Glutamatergic neuron (in vitro differentiated cells): ENCODE measurements around the gene RPS6KA2. TPM values are rescaled to one million over a fixed set of nuclear protein-coding genes. Genes with fewer than 3 reads are reported as not detected.

Experiments used
- DNase-seq: peaks from one replicate; pipeline ENCODE4 v3.0.0; 2022
- H3K27ac Mint-ChIP-seq: one replicate; pipeline ENCODE4 v1.8.0; 2020; ENCODE audit warnings: mild to moderate bottlenecking, mixed read lengths, inconsistent platforms; ENCODE audit not compliant: unreplicated experiment
- H3K27me3 Mint-ChIP-seq: one replicate; pipeline ENCODE4 v1.8.0; 2020; ENCODE audit warnings: mild to moderate bottlenecking, moderate library complexity, mixed read lengths, inconsistent platforms; ENCODE audit not compliant: unreplicated experiment
- H3K36me3 Mint-ChIP-seq: one replicate; pipeline ENCODE4 v1.8.0; 2020; ENCODE audit warnings: mild to moderate bottlenecking, mixed read lengths, inconsistent platforms; ENCODE audit not compliant: unreplicated experiment
- H3K4me1 Mint-ChIP-seq: one replicate; pipeline ENCODE4 v1.8.0; 2020; ENCODE audit warnings: mild to moderate bottlenecking, low read depth, mixed read lengths, inconsistent platforms; ENCODE audit not compliant: unreplicated experiment
- H3K4me3 Mint-ChIP-seq: one replicate; pipeline ENCODE4 v1.8.0; 2020; ENCODE audit warnings: mild to moderate bottlenecking, mixed read lengths, inconsistent platforms; ENCODE audit not compliant: unreplicated experiment
- H3K9me3 Mint-ChIP-seq: one replicate; pipeline ENCODE4 v1.8.0; 2020; ENCODE audit warnings: mild to moderate bottlenecking, moderate library complexity, mixed read lengths, inconsistent platforms; ENCODE audit not compliant: unreplicated experiment
- CTCF ChIP-seq: fragments of 200-600 bp; sonication (generic); IDR thresholded peaks from one replicate; pipeline ENCODE4 v1.5.0; 2021; ENCODE audit not compliant: partially characterized antibody, unreplicated experiment
- total RNA-seq: library from RNA; stranded (reverse); fragmentation: NEBNext Ultra II Directional; extraction: Animal tissue kit (Norgen Biotek cat#: 25700); gene quantifications from one replicate; pipeline ENCODE4 v1.2.1, GENCODE V29; 2021; ENCODE audit not compliant: unreplicated experiment

RPS6KA2 gene
- total RNA-seq, 1 donor from 2014 or later = 109 TPM

DNA sequence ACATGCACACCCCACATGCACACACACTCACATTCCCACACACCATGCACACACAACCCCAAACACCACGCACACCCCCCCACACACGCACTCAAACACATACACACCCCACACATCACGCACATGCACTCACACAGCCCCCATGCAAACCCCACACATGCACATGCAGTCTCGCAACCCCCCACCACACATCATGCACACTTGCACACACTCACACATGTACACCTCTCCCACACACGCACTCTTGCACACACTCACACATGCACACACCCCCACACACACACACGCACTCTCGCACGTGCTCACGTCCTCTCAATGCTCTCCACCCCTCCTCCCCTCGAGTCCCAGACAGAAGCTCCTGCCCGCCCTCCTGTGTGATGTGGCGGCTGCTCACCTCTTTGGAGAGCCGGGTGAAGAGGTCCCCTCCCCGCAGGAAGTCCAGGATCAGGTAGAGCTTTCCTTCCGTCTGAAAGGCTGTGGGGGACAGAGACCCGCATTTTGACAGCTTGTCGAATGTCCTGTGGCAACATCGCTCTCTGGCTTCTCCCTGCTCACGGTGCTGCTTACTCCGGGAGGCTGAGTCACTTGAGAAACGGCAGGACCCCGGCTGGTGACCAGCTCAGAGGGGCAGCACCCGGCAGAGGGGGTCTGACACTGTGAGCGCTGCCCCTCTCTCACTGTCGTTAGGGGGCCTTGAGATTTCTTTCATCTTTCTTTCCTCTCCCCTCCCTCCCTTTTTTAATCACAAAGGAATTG is 119.1 kb downstream of the RPS6KA2 start:
- TF ChIP-seq CTCF = no peak
- DNase-seq = no peak
- no peak overlapping the region for H3K4me3 Mint-ChIP-seq
- H3K27ac Mint-ChIP-seq = no peak overlapping the region
- H3K36me3 Mint-ChIP-seq = peaks cover 24% of the 10 kb centered on the region
- H3K9me3 Mint-ChIP-seq = peaks cover 1% of the 10 kb centered on the region
- H3K4me1 Mint-ChIP-seq = peaks cover 9% of the 10 kb centered on the region
- H3K27me3 Mint-ChIP-seq = peaks cover 7% of the 10 kb centered on the region

DNA sequence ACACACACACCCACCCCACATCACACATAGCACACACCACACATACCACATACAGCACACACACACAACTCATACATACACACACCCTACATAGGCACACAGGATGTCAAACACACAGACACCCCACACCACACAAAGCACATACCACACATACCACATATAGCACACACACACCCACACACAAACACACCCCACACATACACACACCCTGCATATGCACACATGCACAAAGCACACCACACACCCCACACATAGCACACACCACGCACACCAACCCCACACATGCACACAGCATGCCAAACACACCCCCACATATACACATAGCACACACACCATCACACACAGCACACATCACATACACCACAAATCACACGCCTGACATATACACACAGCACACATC is 119.7 kb downstream of the RPS6KA2 start:
- Mint-ChIP-seq H3K4me1 (peaks cover 7% of the 10 kb centered on the region), H3K27me3 (peaks cover 7% of the 10 kb centered on the region), H3K4me3 (no peak overlapping the region), H3K27ac (no peak overlapping the region), H3K36me3 (peaks cover 18% of the 10 kb centered on the region), H3K9me3 (peaks cover 1% of the 10 kb centered on the region)
- no peak for DNase-seq
- no peak for TF ChIP-seq CTCF

DNA sequence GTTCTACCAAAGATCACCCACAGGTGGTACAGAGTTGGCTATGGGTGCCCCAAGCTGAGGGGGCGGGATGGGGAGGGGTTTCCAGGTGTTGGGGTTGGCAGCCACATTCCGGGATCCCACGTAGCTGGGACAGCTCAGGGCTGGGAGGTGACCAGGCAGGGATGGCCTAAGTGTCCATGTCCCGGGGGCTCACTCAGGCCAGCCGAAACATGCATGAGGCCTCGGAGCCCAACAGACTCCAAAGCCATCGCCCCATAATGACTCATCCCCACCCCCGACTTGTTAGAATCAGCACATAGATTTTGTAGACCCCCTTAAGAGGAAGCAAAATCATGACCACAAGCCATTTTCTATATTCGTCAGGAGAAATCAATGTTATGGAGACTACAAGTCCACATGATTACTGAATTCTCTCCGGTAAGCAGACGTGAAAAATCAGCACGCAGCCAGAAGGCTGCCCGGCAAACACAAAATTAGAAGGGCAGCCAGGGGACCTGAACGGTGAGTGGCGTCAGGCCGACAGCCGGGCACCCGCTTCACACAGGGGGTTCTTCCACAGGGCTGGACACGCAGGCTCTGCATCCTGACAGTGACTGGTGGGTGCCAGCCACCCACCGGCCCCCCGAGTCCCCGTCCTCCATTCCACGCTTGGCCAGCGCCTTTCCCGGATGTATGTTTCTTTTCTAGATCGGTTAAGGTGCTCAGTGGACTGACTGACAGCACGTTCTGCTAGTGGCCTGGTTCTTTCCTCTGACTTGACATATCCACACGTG is 121.7 kb downstream of the RPS6KA2 start:
- no peak overlapping the region for H3K4me3 Mint-ChIP-seq
- H3K27me3 Mint-ChIP-seq = peaks cover 9% of the 10 kb centered on the region
- H3K4me1 Mint-ChIP-seq = no peaks in the 10 kb centered on the region
- DNase-seq = no peak
- peaks cover 21% of the 10 kb centered on the region for H3K36me3 Mint-ChIP-seq
- H3K9me3 Mint-ChIP-seq = peaks cover 9% of the 10 kb centered on the region
- TF ChIP-seq CTCF = no peak
- H3K27ac Mint-ChIP-seq = no peak overlapping the region

- no peaks in the 10 kb centered on the region for H3K4me1 Mint-ChIP-seq
- peaks cover 13% of the 10 kb centered on the region for H3K27me3 Mint-ChIP-seq
- no peak for DNase-seq
- no peak overlapping the region for H3K27ac Mint-ChIP-seq
- peaks cover 11% of the 10 kb centered on the region for H3K9me3 Mint-ChIP-seq
- peaks cover 31% of the 10 kb centered on the region for H3K36me3 Mint-ChIP-seq
- no peak for TF ChIP-seq CTCF
- no peak overlapping the region for H3K4me3 Mint-ChIP-seq
These were observed 123.0 kb downstream of the RPS6KA2 start for GRCh38 chr6:166504100-166504499.
